ENCODE measurements around the gene SYT9.
"Not testable (repeated sequence)": the region's sequence is repeated elsewhere in the genome, so short reads cannot be mapped to it uniquely, and the experiment has no call there.

Gene SYT9

GRCh38 chr11:7275133-7275532, 23.4 kb downstream of the SYT9 start:
- DNase-seq: no peak

DNA sequence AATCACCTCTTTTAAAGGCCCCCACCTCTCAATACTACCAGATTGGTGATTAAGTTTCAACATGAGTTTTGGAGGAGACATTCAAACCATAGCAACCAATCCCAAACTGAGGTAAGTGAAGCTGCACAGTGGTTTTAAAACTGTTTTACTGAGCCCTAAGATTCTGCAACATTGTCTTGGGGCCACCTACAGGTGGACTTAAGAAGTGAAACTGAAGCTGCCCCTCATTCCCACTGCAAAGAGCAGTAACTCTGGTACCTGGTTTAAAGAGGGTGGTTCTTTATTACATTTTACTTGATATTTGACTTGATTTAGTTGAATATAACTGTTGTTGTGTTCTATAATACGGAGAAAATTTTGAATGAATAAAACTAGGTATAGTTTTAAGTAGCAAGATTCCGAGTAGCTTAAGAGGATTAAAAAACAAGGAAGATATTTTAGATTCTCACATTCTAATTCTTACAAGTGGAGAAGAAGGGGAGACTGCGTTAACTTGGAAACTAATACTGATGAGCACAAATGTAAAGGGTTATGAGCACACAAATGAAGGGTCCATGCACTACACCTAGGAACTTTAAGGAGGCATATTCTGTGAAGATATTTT, 26.7 kb downstream of the SYT9 start:
- DNase-seq: no peak

- no peak for DNase-seq
These were observed 28.0 kb downstream of the SYT9 start for GRCh38 chr11:7279676-7280075.

- DNase-seq: no peak
These were observed 29.4 kb downstream of the SYT9 start for GRCh38 chr11:7281079-7281478.

DNA sequence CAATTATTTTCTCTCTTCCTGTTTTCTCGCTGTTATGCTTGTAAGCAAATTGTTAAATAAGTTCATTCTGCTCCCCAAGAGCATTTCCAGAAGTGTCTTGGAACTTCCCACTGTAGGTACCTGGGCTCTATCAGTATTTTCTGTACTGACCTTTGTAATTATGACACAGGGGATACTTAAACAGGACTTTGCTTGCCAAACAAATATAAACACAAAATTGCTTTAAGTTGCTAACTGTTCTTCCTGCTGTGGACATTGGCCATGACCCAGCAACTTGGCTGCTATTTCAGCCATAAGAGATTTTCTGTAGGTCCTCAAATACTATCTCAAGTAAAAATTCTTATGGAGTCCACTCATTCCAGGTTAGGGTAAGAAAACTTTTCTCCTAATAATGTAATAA, 30.1 kb downstream of the SYT9 start:
- no peak for DNase-seq

GRCh38 chr11:7286178-7286577, 34.5 kb downstream of the SYT9 start:
- DNase-seq: no peak

DNA sequence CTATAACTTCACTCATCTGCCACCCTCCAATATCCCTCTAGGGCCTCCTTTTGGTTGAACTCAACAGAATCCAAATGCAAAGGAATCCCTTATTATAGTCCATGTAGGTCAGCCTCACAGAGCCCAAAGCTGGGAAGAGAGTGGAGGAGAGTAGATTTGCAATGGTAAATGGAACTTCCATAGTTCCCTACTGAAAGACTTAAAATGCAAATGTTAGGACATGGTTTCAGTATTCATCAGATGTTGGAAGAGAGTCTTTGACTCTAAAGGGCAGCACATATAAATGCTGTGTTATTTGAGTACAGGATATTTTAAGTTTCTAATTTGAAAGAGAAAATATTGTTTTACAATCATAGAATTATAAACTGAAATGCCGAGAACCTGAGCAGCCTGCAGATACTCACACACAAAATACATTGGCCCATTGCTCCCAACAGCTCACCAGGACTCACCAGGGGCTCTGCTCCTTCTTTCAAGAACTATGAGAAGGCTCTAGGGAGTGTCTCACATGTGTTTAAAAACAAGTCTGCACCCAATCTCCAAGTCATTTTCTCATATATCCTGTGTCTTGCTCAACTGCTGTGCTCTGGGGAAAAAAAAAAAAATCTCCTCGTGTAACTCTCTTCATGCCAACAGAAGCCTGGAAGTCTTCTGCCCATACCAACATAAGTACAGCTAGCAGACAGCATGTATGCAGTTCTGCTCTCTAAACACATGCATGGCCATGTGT, 39.6 kb downstream of the SYT9 start:
- DNase-seq: no peak

DNA sequence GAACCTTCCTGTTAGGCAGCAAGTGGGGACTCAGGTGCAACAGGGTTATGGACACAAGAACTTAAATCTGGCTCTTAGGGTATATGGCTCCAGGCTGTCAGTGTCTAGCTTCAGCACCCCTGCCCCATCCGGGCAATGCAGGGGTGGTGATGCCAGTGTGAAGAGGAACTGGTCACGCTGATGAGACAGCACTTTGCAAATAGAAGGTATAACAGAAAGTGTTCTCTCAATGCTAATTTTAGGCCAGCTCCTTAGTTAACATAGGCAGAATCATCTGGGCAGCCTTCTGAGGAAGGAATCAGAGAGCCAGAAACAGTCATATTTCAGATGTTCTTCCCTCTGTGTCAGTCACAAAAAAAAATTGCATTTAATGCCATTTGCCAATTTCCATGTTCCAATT, 41.2 kb downstream of the SYT9 start:
- DNase-seq: no peak

DNA sequence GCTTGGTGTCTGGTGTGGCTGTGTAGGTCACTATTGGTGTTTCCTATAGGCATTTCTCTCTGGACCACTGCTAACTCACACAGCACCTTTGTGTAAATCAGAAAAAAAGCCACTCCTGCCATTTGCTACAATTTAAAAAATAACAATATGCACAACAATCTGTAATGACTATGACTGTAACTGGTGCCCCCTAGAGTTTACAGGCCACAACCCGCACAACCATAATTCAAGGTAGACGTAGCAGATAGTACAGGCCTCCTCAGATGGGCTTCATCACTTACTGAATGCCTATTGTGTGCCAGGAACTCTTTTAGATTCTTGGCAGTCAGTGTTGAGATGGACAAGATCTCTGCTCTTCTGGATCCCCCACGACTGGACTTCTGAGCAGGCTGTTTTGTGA, 47.7 kb downstream of the SYT9 start:
- no peak for DNase-seq

DNA sequence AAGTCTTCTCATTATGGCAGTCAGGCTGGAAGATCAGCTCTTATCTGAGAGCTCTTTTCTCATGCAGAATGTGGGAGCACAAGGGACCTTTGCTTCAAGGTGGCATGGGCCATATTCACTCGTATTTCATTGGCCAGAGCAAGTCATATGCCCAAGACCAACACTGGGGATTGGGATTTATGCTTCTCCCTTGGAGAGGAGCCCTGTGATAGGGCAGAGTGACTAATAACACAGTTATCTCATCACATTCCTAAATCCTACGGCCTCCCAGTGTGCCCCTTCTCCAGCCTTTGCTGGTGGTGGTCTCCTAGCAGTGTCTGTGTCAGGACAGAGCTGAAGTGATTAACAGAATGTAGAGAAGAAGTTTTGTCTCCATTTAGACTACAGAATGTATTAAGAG, 48.6 kb downstream of the SYT9 start:
- no peak for DNase-seq

DNA sequence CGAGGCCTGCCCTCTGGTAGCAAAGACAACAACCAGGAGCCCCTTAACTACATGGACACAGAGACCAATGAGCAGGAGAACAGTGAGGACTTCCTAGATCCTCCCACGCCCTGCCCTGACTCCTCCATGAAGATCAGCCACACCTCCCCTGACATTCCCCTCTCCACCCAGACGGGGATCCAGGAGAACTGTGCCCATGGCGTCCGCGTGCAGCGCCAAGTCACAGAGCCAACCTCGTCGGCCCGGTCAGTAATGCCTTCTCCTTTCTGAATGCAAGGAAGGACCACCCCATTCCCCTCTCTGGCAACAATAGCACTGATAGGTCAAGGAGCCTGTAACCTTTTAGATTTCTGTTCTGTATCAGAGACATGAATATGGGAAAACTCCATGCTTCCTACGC, 51.4 kb downstream of the SYT9 start:
- no peak for DNase-seq

DNA sequence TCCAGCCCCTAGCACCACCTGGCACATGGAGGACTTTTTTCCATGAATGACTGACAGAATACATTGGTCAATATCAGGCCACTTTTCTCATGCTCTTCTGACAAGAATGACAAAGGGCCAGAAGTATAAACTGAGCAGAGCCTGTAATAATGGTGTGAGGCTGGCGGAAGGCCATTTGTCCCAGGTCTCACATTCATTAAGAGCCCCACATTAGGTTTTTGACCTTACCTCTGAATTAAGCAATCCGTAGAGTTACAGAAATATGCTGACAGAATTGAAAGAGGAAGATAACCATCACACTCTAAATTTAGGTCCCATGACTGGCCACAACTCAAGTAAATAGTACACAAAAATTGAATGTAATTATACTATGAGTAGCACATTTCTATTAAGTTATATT, 55.2 kb downstream of the SYT9 start:
- no peak for DNase-seq

- DNase-seq: no peak
These were observed 56.1 kb downstream of the SYT9 start for GRCh38 chr11:7307836-7308235.

- no peak for DNase-seq
These were observed 60.2 kb downstream of the SYT9 start for GRCh38 chr11:7311903-7312302.

GRCh38 chr11:7314811-7315604, 63.3 kb downstream of the SYT9 start:
- no peak for DNase-seq

- DNase-seq: no peak
These were observed 67.8 kb downstream of the SYT9 start for GRCh38 chr11:7319501-7319900.

GRCh38 chr11:7320306-7320705, 68.6 kb downstream of the SYT9 start:
- no peak for DNase-seq

DNA sequence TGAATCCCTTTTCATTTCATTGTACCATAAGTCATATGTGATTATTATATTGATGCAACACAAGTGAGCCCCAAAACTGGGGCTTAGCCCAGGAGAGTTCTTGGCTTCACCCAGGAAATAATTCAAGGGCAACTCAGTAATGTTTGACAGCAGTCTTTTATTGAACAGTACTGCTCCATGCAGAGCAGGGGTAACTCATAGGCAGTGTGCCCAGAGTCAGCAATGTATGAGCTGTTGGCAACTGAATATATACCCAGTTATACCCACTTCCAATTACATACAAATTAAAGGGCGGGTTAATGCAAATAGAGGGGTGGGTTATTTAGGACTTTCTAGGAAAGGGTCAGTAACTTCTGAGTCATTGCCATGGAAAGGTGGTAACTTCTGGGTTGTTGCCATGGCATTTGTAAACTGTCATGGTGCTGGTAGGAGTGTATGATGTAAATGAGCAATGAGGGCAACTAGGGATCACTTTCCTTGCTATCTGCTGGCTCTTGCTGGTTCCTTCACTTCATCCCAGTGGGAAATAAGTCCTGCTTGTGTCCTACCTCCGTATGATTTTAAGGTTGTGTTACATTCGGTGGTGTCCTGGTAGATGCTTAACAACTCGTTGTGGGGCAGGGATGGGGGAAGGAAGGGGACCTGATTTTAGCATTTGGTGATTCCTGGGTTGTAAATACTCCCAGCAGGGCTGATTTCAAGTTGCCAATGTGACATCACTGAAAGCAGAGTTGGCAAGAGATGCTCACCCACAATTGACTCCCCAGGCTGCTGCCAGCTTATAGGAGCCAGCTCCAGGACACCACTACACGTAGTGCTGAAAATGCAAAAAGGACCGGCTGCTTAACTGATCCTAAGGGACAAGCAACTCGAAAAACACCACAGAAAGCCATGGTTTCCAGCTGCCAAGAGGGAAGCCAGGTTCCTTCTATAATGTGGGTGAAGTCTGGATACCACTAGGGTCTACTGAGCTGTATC, 70.1 kb downstream of the SYT9 start:
- DNase-seq: no peak

GRCh38 chr11:7332451-7332850, 80.7 kb downstream of the SYT9 start:
- DNase-seq: no peak

- DNase-seq: no peak
These were observed 81.3 kb downstream of the SYT9 start for GRCh38 chr11:7332962-7333361.

DNA sequence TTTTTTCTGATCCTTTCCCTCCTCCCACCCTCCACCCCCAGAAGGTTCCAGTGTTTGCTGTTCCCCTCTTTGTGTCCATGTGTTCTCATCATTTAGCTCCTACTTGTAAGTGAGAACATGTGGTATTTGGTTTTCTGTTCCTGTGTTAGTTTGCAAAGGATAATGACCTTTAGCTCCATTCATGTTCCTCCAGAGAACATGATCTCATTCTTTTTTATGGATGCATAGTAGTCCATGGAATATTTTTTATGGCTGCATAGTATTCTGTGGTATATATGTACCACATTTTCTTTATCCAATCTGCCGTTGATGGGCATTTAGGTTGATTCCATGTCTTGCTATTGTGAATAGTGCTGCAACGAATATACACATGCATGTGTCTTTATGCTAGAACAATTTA, 83.7 kb downstream of the SYT9 start:
- not testable (repeated sequence) for DNase-seq

GRCh38 chr11:7341551-7341950, 89.8 kb downstream of the SYT9 start:
- DNase-seq: no peak

Measured in NCI-H2029 (cell line).